ENCODE results near the gene ZACN.

- no peak for TF ChIP-seq POLR2A (IDR thresholded peaks at IDR 0.05)
- no peak for TF ChIP-seq EP300 (IDR thresholded peaks at IDR 0.05)
Observed at GRCh38 chr17:76032073-76032779, 46.8 kb upstream of the ZACN start.

Measured in ovary (tissue), 1 donor.